D721Med (cell line): ENCODE measurements around the gene DPPA5.
"Not testable (repeated sequence)": the region's sequence is repeated elsewhere in the genome, so short reads cannot be mapped to it uniquely, and the experiment has no call there.

Experiments used
- DNase-seq: peaks from one replicate; pipeline ENCODE4 v3.0.0; 2011; ENCODE audit warnings: low spot score; ENCODE audit not compliant: insufficient read length
- FAIRE-seq: peaks from 2 replicates; lab custom pipeline; 2011; peaks lifted over from hg19 to GRCh38; lab: Jason Lieb, UNC
- TF ChIP-seq, protein P1 (sequence below): IDR thresholded peaks from 2 replicates; pipeline ENCODE4 v1.5.1; 2012; ENCODE audit warnings: mild to moderate bottlenecking, control low read depth; ENCODE audit not compliant: insufficient read depth; ENCODE audit errors: missing control alignments

DPPA5 gene, protein sequence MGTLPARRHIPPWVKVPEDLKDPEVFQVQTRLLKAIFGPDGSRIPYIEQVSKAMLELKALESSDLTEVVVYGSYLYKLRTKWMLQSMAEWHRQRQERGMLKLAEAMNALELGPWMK

DNA sequence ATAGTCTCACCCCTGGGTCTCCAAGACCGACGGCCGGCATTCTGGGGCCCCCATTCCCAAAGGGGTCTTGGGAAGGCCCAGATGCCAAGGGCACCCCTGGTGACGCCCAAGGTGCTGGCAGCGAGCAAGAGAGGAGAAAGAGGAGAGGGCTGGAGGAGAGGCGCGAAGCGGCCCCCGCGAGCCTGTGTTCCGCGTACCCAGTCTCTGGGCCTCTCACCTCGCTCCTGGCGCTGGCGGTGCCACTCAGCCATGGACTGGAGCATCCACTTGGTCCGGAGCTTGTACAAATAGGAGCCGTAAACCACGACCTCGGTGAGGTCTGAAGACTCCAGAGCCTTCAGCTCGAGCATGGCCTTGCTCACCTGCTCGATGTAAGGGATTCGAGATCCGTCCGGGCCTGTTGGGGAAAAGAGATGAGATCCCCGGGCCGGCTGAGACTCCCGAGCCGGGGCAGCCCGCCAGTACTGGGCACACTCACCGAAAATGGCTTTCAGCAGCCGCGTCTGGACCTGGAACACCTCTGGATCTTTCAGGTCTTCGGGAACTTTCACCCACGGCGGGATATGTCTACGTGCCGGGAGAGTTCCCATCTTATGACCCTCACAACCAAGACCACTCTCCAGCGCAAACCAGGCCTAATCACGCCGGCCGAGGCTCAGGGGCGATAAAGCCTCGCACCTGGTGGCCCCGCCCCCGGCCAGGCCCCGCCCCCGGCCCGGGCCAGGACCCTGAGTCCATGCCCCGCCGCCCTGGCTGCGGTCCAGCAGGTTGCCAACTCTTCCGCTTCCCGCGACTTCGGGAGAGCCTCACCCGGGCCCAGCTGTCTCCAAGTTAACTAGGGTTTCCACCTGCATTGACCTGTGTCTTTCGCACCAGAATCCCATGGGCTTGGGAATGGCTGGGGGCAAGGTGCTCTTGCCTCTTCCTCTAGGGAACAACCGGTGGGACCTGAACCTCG lies at the start of gene DPPA5:
Gene DPPA5 (minus strand): TSS at position 641 of the 958 bp plus-strand sequence. CDS start 51 bp downstream, at position 590.
- no peak for DNase-seq
- no peak for FAIRE-seq
- TF ChIP-seq, protein P1, sequence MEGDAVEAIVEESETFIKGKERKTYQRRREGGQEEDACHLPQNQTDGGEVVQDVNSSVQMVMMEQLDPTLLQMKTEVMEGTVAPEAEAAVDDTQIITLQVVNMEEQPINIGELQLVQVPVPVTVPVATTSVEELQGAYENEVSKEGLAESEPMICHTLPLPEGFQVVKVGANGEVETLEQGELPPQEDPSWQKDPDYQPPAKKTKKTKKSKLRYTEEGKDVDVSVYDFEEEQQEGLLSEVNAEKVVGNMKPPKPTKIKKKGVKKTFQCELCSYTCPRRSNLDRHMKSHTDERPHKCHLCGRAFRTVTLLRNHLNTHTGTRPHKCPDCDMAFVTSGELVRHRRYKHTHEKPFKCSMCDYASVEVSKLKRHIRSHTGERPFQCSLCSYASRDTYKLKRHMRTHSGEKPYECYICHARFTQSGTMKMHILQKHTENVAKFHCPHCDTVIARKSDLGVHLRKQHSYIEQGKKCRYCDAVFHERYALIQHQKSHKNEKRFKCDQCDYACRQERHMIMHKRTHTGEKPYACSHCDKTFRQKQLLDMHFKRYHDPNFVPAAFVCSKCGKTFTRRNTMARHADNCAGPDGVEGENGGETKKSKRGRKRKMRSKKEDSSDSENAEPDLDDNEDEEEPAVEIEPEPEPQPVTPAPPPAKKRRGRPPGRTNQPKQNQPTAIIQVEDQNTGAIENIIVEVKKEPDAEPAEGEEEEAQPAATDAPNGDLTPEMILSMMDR, result no peak

DNA sequence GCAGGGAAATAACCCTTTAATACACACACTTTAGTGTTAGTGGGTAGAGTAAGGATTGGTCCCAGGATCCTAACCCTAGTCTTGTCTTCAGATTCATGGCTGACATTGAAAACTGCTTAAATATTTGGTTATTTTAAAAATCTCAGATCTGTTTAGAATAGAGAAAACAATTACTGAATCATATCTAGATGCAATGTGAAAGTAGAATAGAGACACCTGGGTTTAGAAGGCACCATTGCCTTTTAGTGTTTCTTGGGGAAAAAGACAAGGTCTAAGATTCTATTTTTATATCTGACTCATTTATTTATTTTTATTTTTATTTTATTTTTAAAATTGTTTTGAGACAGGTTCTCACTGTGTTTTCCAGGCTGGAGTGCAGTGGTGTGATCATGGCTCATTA lies 46.6 kb upstream of the DPPA5 start:
- TF ChIP-seq, protein P1, result no peak
- no peak for FAIRE-seq

DNA sequence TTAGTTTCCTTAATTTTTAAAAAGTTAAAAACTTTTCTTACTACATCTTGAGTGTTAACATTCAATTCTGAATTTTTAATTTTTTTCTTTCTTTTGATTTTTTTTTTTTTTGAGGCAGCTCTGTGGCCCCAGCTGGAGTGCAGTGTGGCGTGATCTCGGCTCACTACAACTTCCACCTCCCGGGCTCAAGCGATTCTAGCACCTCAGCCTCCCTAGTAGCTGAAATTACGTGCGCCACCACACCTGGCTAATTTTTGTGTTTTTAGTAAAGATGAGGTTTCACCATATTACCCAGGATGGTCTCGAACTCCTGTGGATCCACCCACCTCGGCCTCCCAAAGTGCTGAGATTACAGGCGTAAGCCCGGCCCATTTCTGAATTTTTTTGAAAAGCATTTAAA lies 41.8 kb upstream of the DPPA5 start:
- FAIRE-seq (no peak), DNase-seq (no peak)
- TF ChIP-seq, protein P1, result no peak

More for the DNA sequence above, 46.6 kb upstream of the DPPA5 start:
- DNase-seq, result no peak

DNA sequence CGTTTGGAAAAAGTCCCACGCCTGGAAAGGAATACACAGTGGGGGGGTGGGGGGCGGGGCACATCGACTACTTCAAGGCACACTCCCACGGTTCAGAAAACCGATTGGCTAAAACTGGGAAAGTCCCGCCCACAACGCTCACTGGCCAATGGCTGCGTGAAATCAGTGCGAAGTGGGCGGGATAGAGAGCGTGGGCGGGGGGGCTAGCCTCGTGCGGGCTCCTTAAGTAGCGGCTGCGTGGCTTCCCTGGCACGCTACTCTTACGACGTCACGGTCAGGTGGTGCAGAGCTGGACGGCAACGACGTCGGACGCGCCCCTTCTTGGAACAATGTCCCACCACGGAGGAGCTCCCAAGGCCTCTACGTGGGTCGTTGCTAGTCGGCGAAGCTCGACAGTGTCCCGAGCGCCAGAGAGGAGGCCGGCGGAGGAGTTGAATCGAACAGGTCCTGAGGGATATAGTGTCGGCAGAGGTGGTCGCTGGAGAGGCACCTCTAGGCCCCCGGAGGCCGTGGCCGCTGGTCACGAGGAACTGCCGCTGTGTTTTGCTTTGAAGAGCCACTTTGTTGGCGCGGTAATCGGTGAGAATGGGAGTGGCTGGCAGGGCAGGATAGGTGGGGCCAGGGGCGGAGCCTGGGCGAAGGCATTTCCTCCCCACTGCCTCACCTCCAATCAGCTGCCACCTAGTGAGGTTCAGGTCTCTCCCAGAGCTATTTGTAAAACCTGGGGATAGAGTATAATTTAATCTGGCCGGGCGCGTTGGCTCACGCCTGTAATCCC lies 40.7 kb upstream of the DPPA5 start, which contains the start of gene DDX43:
Gene DDX43 (plus strand): TSS at position 252 of the 778 bp plus-strand sequence. CDS start 78 bp downstream, at position 330.
- FAIRE-seq (no peak), DNase-seq (no peak)
- TF ChIP-seq, protein P1, result no peak

DNA sequence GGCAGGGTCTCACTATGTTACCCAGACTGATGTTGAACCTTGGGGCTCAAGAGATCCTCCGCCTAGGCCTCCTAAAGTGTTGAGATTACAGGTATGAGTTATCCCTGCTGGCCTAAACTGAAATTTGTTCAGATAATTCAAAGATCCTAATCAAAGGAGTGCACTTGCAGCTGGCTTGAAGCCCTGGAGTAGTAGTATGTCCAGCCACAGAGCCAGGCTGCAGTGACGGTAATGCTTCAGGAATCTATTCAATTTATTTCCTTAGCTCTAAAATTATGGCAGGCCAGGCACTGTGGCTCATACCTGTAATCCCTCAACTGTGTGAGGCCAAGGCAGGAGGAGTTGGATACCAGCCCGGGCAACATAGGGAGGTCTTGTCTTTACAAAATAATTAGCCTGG lies 39.2 kb upstream of the DPPA5 start:
- TF ChIP-seq, protein P1, result no peak
- DNase-seq, result no peak
- FAIRE-seq, result no peak

DNA sequence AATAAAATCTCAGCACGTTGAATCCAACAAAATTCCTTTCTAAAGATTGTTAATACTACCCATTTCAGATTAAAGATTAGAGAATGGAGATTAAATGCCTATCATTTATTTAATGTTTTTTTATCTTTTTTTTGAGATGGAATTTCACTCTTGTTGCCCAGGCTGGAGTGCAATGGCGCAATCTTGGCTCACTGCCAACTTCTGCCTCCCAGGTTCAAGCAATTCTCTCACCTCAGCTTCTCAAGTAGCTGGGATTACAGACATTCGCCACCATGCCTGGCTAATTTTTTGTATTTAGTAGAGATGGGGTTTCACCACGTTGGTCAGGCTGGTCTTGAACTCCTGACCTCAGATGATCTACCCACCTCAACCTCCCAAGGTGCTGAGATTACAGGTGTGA lies 38.1 kb upstream of the DPPA5 start:
- not testable (repeated sequence) for DNase-seq, FAIRE-seq

DNA sequence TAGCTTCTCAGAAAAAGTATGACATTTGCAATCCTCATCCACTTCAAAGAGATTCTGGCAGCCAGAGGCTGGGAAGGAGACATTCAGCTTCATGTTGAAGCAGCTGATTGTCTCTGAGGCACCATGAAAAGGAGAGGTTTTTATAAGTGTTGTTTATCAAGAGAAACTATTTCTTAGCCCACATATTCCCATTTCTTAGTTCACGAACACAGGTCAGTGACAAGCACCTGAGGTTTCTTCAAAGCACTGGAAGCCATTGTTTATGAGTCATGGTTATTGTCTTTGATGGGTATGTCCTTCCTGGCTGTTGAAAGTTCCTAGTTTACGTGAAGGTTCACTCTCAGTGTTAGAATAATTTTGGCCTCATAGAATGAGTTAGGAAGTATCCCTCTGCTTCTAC lies 37.6 kb upstream of the DPPA5 start:
- FAIRE-seq, result no peak
- no peak for DNase-seq
- TF ChIP-seq, protein P1, result no peak
